Muscle of arm (tissue), 14 donors: ENCODE data around the gene RILPL2. TPM values are rescaled to one million over a fixed set of nuclear protein-coding genes. Genes with fewer than 3 reads are reported as not detected.
"Not testable (repeated sequence)": the region's sequence is repeated elsewhere in the genome, so short reads cannot be mapped to it uniquely, and the experiment has no call there.

Experiments
- DNase-seq: peaks from one replicate; pipeline ENCODE4 v3.0.0-alpha.2; 2013
- long read RNA-seq, 11 donors: transcript quantifications; one replicate each; lab custom pipeline, GENCODE V29; 2026
- polyA plus RNA-seq, 12 donors: library from polyadenylated mRNA; unstranded; fragments of 120-200 nt; gene quantifications; one replicate each; pipeline ENCODE4 v1.2.1, GENCODE V29; 2013; ENCODE audit not compliant: insufficient read length in 12 of 12

Gene RILPL2, protein sequence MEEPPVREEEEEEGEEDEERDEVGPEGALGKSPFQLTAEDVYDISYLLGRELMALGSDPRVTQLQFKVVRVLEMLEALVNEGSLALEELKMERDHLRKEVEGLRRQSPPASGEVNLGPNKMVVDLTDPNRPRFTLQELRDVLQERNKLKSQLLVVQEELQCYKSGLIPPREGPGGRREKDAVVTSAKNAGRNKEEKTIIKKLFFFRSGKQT
- polyA plus RNA-seq: 1 to 10 TPM in 11 of 12 donors, not detected in 1; 1.1 to 3.2 (median 1.5) TPM
- long read RNA-seq, donor 1, full-length matches to known transcripts: 4 of 4 reads
- long read RNA-seq, donor 1, partial matches to known transcripts: 0 of 4 reads
- long read RNA-seq, donor 1, other reads (novel, unspliced or antisense): 0 of 4 reads
- long read RNA-seq, donor 2: 0 reads
- long read RNA-seq, donor 3: 0 reads
- long read RNA-seq, donor 4, full-length matches to known transcripts: 1 of 1 reads
- long read RNA-seq, donor 4, partial matches to known transcripts: 0 of 1 reads
- long read RNA-seq, donor 4, other reads (novel, unspliced or antisense): 0 of 1 reads
- long read RNA-seq, donor 5, full-length matches to known transcripts: 2 of 2 reads
- long read RNA-seq, donor 5, partial matches to known transcripts: 0 of 2 reads
- long read RNA-seq, donor 5, other reads (novel, unspliced or antisense): 0 of 2 reads
- long read RNA-seq, donor 6, full-length matches to known transcripts: 1 of 1 reads
- long read RNA-seq, donor 6, partial matches to known transcripts: 0 of 1 reads
- long read RNA-seq, donor 6, other reads (novel, unspliced or antisense): 0 of 1 reads
- long read RNA-seq, donor 7, full-length matches to known transcripts: 4 of 4 reads
- long read RNA-seq, donor 7, partial matches to known transcripts: 0 of 4 reads
- long read RNA-seq, donor 7, other reads (novel, unspliced or antisense): 0 of 4 reads
- long read RNA-seq, donor 8, full-length matches to known transcripts: 3 of 3 reads
- long read RNA-seq, donor 8, partial matches to known transcripts: 0 of 3 reads
- long read RNA-seq, donor 8, other reads (novel, unspliced or antisense): 0 of 3 reads
- long read RNA-seq, donor 9, full-length matches to known transcripts: 2 of 2 reads
- long read RNA-seq, donor 9, partial matches to known transcripts: 0 of 2 reads
- long read RNA-seq, donor 9, other reads (novel, unspliced or antisense): 0 of 2 reads
- long read RNA-seq, donor 10, full-length matches to known transcripts: 3 of 3 reads
- long read RNA-seq, donor 10, partial matches to known transcripts: 0 of 3 reads
- long read RNA-seq, donor 10, other reads (novel, unspliced or antisense): 0 of 3 reads
- long read RNA-seq, donor 11, full-length matches to known transcripts: 1 of 1 reads
- long read RNA-seq, donor 11, partial matches to known transcripts: 0 of 1 reads
- long read RNA-seq, donor 11, other reads (novel, unspliced or antisense): 0 of 1 reads

DNA sequence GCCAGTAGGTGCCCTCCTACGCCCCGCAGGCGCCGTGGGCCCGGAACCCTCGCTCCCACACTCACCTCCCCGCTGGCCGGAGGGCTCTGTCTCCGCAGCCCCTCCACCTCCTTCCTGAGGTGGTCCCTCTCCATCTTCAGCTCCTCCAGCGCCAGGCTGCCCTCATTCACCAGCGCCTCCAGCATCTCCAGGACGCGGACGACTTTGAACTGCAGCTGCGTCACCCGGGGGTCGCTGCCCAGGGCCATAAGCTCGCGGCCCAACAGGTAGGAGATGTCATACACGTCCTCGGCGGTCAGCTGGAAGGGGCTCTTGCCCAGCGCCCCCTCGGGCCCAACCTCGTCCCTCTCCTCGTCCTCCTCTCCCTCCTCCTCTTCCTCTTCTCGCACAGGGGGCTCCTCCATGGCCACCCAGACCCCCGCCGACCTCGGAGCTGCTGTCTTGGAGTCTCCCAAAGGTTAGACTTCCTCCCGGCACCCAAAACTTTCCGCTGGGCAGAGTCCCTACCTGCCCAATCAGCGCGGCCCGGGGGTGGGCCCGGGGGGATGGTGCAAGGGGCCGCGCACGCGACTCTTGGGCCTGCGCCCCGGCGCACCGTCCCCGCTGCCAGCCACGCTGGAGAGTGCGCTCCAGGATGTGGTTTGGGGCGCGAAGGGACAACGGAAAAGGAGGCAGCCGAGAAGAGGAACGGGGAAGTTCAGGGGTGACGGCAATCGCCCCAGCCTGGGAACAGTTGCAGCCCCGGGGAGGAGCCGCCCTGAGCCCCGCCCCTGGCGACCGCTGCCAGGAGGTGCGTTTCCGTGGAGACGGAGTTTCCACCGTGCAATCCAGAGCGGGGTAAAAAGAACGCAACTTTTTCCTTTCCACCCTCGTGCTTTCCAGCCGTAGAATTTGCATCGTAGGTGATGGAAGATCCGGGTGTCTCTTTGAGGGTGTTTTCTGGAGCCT is at the start of gene RILPL2:
TSS of gene RILPL2 (minus strand) at position 668 of the 948 bp plus-strand sequence. CDS start at position 404, 264 bp downstream.
- peak; percentile 90 for DNase-seq

DNA sequence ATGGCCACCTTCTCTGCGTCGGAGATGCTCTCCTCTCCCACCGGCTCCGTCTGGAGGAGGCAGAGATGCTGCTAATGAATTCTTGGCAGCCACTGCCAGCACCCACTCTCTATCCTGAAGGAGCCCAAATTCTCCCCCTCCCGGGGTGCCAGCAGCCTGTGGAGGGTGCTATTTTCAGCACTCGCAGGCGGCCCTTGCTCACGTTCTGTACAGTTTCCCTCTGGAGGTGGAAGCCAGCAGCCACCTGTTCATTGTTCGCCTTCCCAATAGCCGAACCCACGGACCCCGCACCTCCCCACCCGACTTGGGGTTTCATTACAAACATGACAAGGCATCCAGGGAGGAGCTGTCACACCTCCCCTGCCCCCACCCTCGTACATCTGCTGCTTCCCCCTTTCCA is 49.3 kb upstream of the RILPL2 start:
- no peak for DNase-seq

DNA sequence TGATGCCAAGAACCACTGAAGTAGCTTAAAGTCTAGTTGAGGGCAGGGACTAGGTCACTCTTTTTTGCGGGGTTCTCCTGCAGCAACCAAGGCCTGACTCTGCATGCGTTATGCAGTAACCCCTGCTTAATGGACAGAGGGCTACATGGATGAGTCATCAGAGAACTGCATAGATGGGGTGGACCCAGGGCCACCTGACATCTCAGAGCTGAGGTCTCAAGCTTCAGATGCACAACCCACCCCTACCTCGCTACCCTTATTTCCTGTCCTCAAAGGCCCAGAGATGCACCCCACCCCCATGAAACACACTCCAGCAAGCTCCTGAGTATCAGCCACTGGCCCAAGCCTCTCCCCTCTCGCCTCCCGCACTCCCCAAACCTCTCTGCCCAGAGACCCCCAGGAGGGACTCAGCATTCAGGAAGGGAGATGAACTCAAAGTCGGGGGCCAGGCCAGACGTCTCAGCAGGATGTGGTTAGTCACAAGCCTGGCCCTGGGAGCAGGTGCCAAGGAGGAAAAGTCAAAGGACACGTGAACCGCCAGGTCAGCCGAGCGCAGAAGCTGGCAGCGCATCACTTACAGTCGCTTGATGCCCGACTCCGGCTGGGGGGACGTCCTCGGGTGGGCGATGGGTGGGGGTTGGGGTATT is 47.2 kb upstream of the RILPL2 start:
- DNase-seq: no peak

DNA sequence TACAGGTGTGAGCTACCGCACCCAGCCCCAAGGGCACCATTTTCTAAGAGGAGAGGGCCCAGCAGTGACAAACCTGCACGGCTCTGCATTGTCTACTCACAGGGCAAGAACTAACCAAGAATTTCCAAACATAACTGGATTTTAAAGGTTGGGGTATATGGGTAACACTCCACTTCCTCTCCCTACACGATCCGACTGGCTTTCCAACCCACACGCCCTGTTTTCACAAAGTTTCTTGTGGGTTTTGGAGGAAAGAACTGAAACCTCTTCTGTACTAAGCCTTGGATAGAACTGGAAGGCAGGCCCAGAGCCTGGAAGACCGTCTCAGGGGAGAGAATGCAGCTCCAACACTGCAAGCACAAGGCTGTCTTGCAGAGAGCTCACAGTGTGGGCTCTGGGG is 46.4 kb upstream of the RILPL2 start:
- no peak for DNase-seq

DNA sequence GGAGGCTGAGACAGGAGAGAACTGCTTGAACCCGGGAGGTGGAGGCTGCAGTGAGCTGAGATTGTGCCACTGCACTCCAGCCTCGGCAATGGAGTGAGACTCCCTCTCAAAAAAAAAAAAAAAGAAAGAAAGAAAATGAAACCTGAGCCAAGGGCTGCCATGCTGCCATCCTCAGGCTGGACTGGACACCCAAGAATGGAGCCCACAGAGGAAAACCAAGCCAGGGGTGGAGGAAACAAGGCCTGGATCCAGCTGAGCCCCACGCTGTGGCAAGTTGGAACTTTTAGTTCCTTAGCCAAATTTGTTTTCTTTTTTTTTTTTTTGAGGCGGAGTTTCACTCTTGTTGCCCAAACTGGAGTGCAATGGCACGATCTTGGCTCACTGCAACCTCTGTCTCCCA is 44.8 kb upstream of the RILPL2 start:
- DNase-seq: not testable (repeated sequence)

DNA sequence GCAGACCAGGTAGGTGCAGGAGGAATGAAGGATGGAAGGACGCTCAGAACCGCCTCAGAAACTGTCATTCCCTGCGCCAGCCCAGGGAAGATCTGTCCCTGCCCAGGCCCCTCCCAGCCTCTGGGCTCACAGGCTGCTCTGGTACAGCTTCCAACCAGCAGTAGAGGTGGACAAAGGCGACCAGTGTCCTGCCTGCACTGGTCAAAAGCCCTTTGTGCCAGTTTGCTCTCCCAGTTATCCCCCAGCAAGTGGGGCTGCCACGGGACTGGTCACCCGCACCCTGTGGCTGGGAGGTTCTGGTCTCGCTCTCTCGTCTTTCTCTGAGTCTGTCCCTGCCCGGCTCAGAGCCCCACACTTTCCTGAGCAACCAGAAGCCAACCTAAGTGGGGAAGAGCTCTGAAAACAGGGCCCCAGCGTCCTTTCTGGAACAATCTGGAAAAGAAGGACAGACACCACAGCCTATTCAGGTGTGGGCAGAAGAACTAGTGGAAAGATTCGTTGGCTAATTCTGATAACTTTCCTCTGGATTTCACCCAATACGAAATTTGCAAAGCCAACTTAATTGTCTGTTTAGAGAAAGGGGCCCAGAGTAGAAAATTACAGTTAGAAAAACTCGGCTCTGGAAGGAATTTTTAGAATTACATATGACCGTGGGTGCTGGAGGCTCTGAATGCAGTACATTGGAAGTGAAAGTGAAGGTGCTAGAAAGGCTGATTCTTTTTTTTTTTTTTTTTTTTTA is 43.1 kb upstream of the RILPL2 start:
- no peak for DNase-seq

DNA sequence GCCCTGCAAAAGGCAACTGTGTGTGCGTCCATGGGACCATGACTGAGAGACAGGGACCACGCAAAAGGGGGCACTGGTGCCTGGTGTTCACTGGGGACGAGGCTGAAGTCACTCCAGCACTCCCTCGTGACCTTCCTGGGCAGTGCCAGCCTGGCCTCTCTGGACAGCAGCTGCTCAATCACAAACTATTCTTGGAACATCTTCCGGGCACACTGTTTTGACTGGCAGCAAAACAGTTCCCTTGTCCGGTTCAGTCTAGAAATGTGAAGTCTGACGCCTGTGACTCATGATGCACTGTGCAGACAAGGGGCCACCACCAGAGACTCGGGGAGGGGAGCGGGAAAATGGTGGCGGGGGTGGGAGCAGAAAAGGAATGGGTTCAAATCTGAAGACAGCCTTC is 42.3 kb upstream of the RILPL2 start:
- no peak for DNase-seq

DNA sequence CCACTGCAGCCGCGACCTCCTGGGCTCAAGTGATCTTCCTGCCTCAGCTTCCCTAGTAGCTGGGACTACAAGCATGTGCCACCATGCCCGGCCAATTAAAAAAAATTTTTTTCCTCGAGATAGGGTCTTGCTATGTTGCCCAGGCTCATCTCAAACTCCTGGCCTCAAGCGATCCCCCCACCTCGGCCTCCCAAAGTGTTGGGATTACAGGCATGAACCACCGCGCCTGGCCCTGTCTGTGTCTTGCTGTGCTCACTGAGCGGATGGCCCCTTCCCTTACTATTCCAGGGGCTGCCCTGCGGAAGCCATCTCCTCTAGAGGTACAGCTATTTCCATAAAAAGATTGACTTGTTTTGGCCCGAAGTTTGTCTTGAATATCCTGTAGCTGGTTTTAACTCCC is 41.6 kb upstream of the RILPL2 start:
- no peak for DNase-seq

DNA sequence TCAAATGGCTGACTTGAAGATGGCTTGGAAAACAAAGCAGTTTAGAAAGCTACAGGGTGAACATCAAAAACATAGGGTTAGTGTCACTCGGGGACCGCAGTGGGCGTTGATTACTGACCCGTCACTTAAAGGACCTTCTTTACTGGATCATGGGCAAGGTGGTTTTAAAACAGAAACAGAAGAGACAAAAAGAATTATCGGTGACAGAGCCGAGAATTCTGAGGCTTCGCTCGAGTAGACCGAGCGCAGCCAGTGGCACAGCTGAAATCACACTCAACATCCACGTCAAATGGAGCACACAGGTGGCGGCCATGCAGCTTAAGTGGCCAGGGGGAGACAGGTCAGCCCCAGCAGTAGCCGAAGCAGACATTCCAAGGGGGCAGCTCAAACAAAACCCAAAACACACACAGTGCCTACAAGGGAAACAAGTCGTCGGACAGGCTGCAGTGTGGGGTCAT is 38.8 kb upstream of the RILPL2 start:
- no peak for DNase-seq

DNA sequence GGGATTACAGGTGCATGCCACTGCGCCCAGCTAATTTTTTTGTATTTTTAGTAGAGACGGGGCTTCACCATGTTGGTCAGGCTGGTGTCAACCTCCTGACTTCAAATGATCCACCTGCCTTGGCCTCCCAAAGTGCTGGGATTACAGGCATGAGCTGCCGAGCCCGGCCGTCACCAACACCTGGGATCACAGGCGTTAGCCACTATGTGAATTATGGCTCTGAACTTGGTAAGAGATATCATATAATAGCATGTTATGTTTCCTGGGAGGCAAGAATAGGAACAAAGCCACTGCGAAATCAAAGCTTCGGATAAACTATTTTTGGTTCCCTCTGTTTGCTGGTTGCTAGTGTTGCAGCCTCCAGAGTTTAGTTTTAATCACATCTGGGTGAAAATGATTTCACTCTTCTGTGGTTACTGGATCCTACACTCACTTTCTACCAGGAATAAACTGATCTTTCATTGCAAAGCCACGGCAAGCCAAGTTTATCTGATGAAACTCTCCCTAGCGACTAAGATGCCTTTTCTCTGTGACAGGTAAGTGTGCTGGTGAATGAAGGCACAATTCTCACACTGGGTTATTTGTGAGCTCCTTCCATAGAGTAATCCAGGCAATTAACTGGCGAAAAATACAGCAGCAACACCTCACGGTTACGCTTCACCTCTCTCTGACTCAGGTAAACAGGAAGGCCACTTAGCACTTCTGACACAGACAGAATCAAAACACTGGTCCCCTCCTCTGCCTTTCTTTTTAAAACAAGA is 38.2 kb upstream of the RILPL2 start:
- no peak for DNase-seq

DNA sequence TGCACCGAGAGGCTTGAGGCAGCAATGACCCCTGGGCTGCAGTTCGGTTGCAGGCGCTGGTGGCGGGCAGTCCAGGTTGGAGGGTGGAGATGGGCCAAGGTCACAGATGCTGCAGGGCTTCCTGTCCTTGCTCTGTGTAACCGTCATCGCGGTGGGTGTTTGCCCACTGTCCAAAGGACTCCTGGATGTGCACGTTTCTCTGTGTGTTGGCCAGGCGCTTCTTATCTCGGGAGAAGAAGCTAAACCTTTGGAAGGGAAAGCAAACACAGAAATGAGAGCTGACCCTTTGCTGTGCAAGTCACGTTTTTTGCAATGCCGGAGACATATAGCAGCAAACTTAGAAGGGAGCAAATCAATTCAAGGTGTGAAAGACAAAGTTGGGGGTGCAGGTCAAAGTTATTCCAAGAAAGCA is 36.0 kb upstream of the RILPL2 start:
- DNase-seq: no peak

DNA sequence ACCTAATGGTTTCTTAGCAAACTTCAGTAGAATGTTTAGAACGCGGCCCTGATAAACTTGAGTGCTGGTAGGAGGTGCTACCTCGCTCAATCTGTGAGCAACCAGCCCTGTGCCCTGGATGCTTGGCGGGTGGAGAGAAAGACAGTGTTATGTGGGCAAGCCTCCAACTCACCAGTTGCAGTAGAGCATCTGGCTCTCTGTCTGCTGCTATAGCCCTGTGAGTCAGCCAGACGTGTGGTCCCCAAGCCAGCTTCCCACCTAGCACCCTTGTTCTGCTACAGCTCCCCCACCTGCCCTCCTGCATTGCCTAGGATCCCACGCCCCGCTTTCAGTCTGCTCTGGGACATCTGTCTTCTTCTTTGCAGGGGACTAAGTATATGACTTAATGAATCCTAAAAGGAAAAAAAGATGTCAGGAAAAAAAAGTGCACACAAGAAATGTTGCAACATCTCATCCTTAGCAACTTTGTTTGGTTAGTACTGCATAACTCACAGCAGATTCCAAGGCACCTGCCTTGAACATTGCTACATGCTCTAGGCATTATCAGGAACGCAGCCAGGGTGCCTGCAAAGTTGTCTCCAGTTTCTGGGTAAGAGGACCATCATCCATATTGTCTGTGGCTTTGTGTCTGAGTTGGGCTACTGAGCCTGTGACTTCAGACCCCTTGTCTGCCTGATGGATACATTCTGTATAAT is 35.0 kb upstream of the RILPL2 start:
- no peak for DNase-seq

DNA sequence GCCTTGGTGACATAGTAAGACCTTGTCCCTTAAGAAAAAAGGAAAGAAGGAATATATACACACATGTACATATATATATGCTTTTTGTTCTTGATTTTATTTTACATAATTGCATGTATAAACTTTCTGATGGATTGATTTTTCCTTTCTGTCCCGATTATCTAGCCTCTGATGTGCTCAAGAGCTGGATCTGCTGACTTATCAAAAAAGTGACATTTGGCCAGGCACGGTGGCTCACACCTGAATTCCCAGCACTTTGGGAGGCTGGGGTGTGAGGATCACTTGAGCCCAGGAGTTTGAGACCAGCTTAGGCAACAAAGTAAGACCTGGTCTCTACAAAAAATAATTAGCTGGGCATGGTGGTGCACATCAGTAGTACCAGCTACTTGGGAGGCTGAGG is 33.5 kb upstream of the RILPL2 start:
- no peak for DNase-seq

DNA sequence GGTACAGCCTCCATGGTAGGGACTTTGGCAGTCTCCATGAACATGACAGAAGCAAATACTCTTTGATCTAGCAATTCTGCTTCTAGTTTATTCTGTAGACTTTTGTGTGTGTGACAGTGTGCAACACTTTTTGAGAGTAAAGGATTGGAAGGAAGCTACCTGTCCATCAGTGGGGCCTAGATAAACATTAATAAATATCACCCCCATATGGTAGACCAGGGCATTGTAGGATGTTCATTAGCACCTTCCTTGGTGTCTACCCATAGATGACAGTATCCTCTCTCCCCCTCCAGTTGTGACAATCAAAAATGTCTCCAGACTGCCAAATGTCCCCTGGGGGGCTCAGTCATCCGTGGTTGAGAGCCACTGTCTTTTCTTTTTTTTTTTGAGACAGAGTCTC is 32.3 kb upstream of the RILPL2 start:
- no peak for DNase-seq

DNA sequence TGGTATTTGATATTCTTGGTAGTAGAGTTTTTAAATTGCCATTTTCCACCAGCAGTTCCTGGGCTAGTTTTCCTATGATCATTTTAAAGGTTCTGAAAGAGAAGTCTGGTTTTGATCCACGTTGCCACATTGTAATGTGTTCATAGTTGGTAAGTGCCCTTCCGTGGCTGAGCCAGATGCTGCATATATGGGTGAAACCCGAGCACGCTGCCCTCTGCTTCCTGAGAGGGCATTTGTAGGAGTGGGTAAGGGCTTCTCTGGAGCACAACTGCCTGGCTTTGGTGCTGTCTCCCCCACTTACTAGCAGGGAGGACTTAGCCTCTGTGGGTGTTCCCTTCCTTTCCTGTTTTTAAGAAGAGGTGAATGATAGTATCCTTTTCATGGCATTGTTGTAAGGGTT is 28.6 kb upstream of the RILPL2 start:
- DNase-seq: no peak

DNA sequence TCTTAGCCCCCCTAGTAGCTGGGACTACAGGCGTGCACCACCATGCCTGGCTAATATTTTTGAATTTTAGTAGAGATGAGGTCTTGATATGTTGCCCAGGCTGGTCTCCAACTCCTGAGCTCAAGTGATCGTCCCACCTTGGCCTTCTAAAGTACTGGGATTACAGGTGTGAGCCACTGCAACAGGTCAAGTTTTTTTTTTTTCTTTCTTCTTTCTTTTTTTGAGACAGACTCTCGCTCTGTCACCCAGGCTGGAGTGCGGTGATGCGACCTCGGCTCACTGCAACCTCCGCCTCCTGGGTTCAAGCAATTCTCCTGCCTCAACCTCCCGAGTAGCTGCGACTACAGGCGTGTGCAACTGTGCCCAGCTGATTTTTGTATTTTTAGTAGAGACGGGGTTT is 26.7 kb upstream of the RILPL2 start:
- DNase-seq: not testable (repeated sequence)

DNA sequence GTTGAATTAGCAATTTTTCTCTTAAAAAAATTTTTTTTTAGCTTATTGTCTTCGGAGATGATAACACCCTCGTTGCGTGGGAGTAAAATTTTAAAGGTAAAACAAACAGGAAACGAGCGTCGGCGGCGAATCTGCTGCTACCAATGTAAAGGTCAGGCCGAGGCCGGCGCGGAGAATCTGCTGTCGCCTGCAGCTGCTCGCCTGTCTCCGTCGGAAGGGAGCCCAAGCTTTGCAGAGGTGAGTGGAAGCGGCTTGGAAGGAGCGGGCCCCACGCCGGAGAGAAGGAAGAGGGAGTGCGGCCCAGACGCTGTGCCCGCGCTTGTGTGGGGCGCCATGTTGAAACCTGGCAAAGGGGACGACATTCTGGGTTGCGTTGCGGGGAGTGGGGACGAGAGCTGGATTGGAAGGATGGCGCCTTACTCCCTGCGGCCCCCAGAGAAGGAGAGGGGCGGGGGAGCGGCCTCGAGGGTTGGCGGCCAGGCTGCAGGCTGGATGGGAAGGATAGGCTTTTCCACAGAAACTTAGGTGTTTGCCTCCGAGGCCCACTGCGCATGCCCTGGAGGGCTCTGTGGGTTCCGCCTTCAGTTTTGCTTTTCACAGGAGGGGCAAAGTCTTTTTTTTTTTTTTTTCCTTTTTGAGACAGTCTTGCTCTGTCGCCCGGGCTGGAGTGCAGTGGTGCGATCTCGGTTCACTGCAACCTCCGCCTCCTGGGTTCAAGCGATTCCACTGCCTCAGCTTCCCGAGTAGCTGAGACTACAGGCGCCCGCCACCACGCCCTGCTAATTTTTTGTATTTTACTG is 21.7 kb upstream of the RILPL2 start, which contains the start of gene SNRNP35:
TSS of gene SNRNP35 (plus strand) at position 160 of the 800 bp plus-strand sequence. CDS start 7,402 bp downstream, outside the sequence.
- peak; percentile 92 for DNase-seq
